Stomach (tissue), 9 donors: ENCODE measurements around the gene MYO1H. TPM values are rescaled to one million over a fixed set of nuclear protein-coding genes. Genes with fewer than 3 reads are reported as not detected.

Source experiments
- DNase-seq, 2 donors: peaks; one replicate each; pipeline versions ENCODE4 v3.0.0 to v3.0.0-alpha.2; 2013 to 2019
- H3K27ac ChIP-seq, 5 donors: fragments of 200-600 bp in 4 of 5; sonication (generic) in 4 of 5; one replicate each; pipeline ENCODE4 v1.5.1; 2013 to 2019; ENCODE audit warnings: mild to moderate bottlenecking in 1 of 5, moderate library complexity in 1 of 5
- H3K27me3 ChIP-seq, 3 donors: fragments of 200-600 bp; sonication (generic); one replicate each; pipeline ENCODE4 v1.5.1; 2017 to 2019; ENCODE audit warnings: mixed run types in 1 of 3
- H3K36me3 ChIP-seq, 4 donors: fragments of 200-600 bp; sonication (generic); 1 replicate in 3 of 4; 2 replicates in 1 of 4; pipeline ENCODE4 v1.5.1; 2016 to 2019
- H3K4me1 ChIP-seq, 4 donors: fragments of 200-600 bp; sonication (generic); one replicate each; pipeline ENCODE4 v1.5.1; 2016 to 2019
- H3K4me3 ChIP-seq, 4 donors: fragments of 200-600 bp; sonication (generic) in 3 of 4; one replicate each; pipeline ENCODE4 v1.5.1; 2016 to 2019; ENCODE audit warnings: mild to moderate bottlenecking in 1 of 4
- H3K9me3 ChIP-seq, 4 donors: fragments of 200-600 bp; sonication (generic); one replicate each; pipeline ENCODE4 v1.5.1; 2016 to 2019
- EP300 ChIP-seq: sonication (generic); formaldehyde crosslinking; IDR thresholded peaks from one replicate; pipeline ENCODE4 v1.6.1; 2017; ENCODE audit warnings: antibody characterized with exemption
- POLR2A ChIP-seq, 4 donors: fragments of 450-650 bp; IDR thresholded peaks; one replicate each; pipeline ENCODE4 v1.6.1; 2016; ENCODE audit warnings: antibody characterized with exemption in 4 of 4, control low read depth in 2 of 4, mild to moderate bottlenecking in 1 of 4, moderate library complexity in 1 of 4
- POLR2AphosphoS5 ChIP-seq, 3 donors: sonication (generic); formaldehyde crosslinking; IDR thresholded peaks; one replicate each; pipeline ENCODE4 v1.6.1; 2016; ENCODE audit warnings: antibody characterized with exemption in 3 of 3
- WGBS, 5 donors: extraction: QIAGEN DNeasy Blood & Tissue Kit in 3 of 5; methylation state at CpG; one replicate each; pipeline versions ENCODE4 v1.1.5 to v1.1.7; 2013 to 2018; 5-methylcytosine and 5-hydroxymethylcytosine counted together
- intact Hi-C: fragments of 100-400 bp; cut with DNase I; formaldehyde crosslinking; loops from one replicate; pipeline ENCODE4 v1.15.1; 2023; ENCODE audit warnings: low total_unique reads
- polyA plus RNA-seq, 3 donors: library from polyadenylated mRNA; stranded (reverse); fragments of 200-250 nt; gene quantifications; one replicate each; pipeline ENCODE4 v1.2.3, GENCODE V29; 2013
- total RNA-seq, 5 donors: library from RNA; depleted of rRNA; stranded (reverse); fragments of >200 nt; gene quantifications; one replicate each; pipeline versions ENCODE4 v1.1.0 to v1.2.3, GENCODE V29; 2014 to 2016
- TF ChIP-seq, protein P1 (sequence below), 7 experiments: fragments of 450-650 bp in 4 of 7; fragments of 200-600 bp in 3 of 7; sonication (generic) in 3 of 7; IDR thresholded peaks; one replicate each; pipeline ENCODE4 v1.5.1; 2016 to 2019; ENCODE audit warnings: antibody characterized with exemption in 7 of 7, control low read depth in 2 of 7, mild to moderate bottlenecking in 1 of 7
- donor health status: healthy with polysubstance abuse.
- donor health status: Bipolar disorder and iron deficiency.
- donor health status: healthy.

The MYO1H gene
- total and polyA plus RNA-seq, 8 donors = 0.08 TPM; not detected in 7

GRCh38 chr12:109451400-109451799 is 103.7 kb downstream of the MYO1H start:
- H3K27me3 ChIP-seq = no peaks in the 10 kb centered on the region

GRCh38 chr12:109452489-109452888 is 104.8 kb downstream of the MYO1H start:
- H3K27ac ChIP-seq = peak overlapping the region in 1 of 5 donors; percentile 29
- peaks cover 3 to 38% (median 7%) of the 10 kb centered on the region in 4 donors for H3K4me1 ChIP-seq
- intact Hi-C loops = no loop called here

More at GRCh38 chr12:109451400-109451799, 103.7 kb downstream of the MYO1H start:
- intact Hi-C loops = no loop called here
- no peak overlapping the region for H3K4me3 ChIP-seq
- TF ChIP-seq EP300 = no peak
- TF ChIP-seq, protein P1, sequence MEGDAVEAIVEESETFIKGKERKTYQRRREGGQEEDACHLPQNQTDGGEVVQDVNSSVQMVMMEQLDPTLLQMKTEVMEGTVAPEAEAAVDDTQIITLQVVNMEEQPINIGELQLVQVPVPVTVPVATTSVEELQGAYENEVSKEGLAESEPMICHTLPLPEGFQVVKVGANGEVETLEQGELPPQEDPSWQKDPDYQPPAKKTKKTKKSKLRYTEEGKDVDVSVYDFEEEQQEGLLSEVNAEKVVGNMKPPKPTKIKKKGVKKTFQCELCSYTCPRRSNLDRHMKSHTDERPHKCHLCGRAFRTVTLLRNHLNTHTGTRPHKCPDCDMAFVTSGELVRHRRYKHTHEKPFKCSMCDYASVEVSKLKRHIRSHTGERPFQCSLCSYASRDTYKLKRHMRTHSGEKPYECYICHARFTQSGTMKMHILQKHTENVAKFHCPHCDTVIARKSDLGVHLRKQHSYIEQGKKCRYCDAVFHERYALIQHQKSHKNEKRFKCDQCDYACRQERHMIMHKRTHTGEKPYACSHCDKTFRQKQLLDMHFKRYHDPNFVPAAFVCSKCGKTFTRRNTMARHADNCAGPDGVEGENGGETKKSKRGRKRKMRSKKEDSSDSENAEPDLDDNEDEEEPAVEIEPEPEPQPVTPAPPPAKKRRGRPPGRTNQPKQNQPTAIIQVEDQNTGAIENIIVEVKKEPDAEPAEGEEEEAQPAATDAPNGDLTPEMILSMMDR (IDR thresholded peaks at IDR 0.05) = no peak
- TF ChIP-seq POLR2A (IDR thresholded peaks at IDR 0.05) = no peak
- TF ChIP-seq POLR2AphosphoS5 (IDR thresholded peaks at IDR 0.05) = no peak
- DNase-seq = no peak
- WGBS, 5 donors = 81 to 91% (median 88%) methylated on average over 21 to 23 of the region's 23 CpGs
- H3K36me3 ChIP-seq = peaks cover 49 to 99% (median 96%) of the 10 kb centered on the region in 4 donors
- H3K27ac ChIP-seq = no peak overlapping the region
- H3K4me1 ChIP-seq = peaks cover 3 to 36% (median 7%) of the 10 kb centered on the region in 4 donors
- H3K9me3 ChIP-seq = no peaks in the 10 kb centered on the region

GRCh38 chr12:109455706-109456105 is 108.0 kb downstream of the MYO1H start:
- no peak for DNase-seq
- Histone ChIP-seq H3K9me3 (no peaks in the 10 kb centered on the region), H3K27ac (peak overlapping the region in 2 of 5 donors; percentile 11 to 95), H3K4me3 (no peak overlapping the region), H3K27me3 (no peaks in the 10 kb centered on the region), H3K36me3 (peaks cover 59 to 89% (median 83%) of the 10 kb centered on the region in 4 donors), H3K4me1 (peaks cover 15 to 49% (median 27%) of the 10 kb centered on the region in 4 donors)
- 86 to 100% (median 91%) methylated on average over 1 of the region's 1 CpG for WGBS, 5 donors
- intact Hi-C loops = no loop called here
- no peak for TF ChIP-seq POLR2AphosphoS5 (IDR thresholded peaks at IDR 0.05)
- no peak for TF ChIP-seq EP300
- TF ChIP-seq POLR2A (IDR thresholded peaks at IDR 0.05) = no peak
- TF ChIP-seq, protein P1 (IDR thresholded peaks at IDR 0.05) = no peak

More at GRCh38 chr12:109452489-109452888, 104.8 kb downstream of the MYO1H start:
- no peaks in the 10 kb centered on the region for H3K9me3 ChIP-seq
- WGBS, 5 donors = 82 to 91% (median 84%) methylated on average over 2 of the region's 2 CpGs
- H3K4me3 ChIP-seq = no peak overlapping the region
- H3K36me3 ChIP-seq = peaks cover 58 to 99% (median 96%) of the 10 kb centered on the region in 4 donors
- TF ChIP-seq EP300 = no peak
- TF ChIP-seq POLR2AphosphoS5 (IDR thresholded peaks at IDR 0.05) = no peak
- no peaks in the 10 kb centered on the region for H3K27me3 ChIP-seq
- DNase-seq = no peak

GRCh38 chr12:109458086-109458485 is 110.4 kb downstream of the MYO1H start:
- Histone ChIP-seq H3K4me1 (peaks cover 36 to 56% (median 47%) of the 10 kb centered on the region in 4 donors), H3K27me3 (no peaks in the 10 kb centered on the region), H3K9me3 (no peaks in the 10 kb centered on the region), H3K27ac (peak overlapping the region in 4 of 5 donors; percentile 93 to 95 (median 94)), H3K4me3 (no peak overlapping the region), H3K36me3 (peaks cover 46 to 65% (median 60%) of the 10 kb centered on the region in 4 donors)
- WGBS, 5 donors = 56 to 79% (median 67%) methylated on average over 4 of the region's 4 CpGs
- DNase-seq = no peak
- intact Hi-C loops = no loop called here
- TF ChIP-seq POLR2AphosphoS5 (IDR thresholded peaks at IDR 0.05) (no peak), POLR2A (IDR thresholded peaks at IDR 0.05) (no peak), EP300 (no peak)
- TF ChIP-seq, protein P1 (IDR thresholded peaks at IDR 0.05) = no peak

DNA sequence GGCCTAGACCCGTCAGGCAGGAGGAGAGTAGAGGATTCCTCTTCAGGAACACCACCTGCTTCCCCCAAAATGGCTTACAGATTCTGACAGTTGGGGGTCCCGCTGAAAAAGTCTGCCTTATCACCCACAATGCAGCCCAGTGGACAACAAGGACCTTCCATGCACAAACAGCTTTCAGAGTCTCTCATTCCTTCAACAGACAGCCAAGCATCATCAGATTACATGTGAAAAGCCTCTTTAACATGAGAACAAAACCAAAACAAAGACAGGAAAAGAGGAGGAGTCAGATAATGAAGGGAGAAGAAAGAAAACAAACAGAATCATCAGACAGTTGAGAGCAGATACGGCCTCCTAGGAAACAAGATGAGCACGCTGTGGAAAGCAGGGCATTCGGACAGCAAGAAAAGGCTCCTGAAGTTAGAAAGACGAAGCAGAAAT is 111.1 kb downstream of the MYO1H start:
- no peak overlapping the region for H3K4me3 ChIP-seq
- peaks cover 43 to 63% (median 54%) of the 10 kb centered on the region in 4 donors for H3K4me1 ChIP-seq
- WGBS, 5 donors = 55 to 74% (median 65%) methylated on average over 6 of the region's 6 CpGs
- TF ChIP-seq EP300 (no peak), POLR2AphosphoS5 (IDR thresholded peaks at IDR 0.05) (no peak), POLR2A (IDR thresholded peaks at IDR 0.05) (no peak)
- TF ChIP-seq, protein P1 (IDR thresholded peaks at IDR 0.05) = no peak
- no peak for DNase-seq
- intact Hi-C loops = no loop called here
- H3K9me3 ChIP-seq = no peaks in the 10 kb centered on the region
- H3K36me3 ChIP-seq = peaks cover 38 to 58% (median 53%) of the 10 kb centered on the region in 4 donors
- H3K27ac ChIP-seq = peak overlapping the region; percentile 16 to 95 (median 93)
- no peaks in the 10 kb centered on the region for H3K27me3 ChIP-seq
